ENCODE data around the gene MYBPH.

MYBPH gene

GRCh38 chr1:203178821-203179666 is 3.4 kb upstream of the MYBPH start:
- DNase-seq (ENCODE audit: low read depth), result no peak

GRCh38 chr1:203178083-203178482 is 2.5 kb upstream of the MYBPH start:
- no peak for DNase-seq (ENCODE audit: low read depth)

GRCh38 chr1:203177470-203178039 is 1.9 kb upstream of the MYBPH start:
- DNase-seq (ENCODE audit: low read depth), result no peak

- no peak for DNase-seq (ENCODE audit: low read depth)
Measured at GRCh38 chr1:203177036-203177405, 1.4 kb upstream of the MYBPH start.

DNA sequence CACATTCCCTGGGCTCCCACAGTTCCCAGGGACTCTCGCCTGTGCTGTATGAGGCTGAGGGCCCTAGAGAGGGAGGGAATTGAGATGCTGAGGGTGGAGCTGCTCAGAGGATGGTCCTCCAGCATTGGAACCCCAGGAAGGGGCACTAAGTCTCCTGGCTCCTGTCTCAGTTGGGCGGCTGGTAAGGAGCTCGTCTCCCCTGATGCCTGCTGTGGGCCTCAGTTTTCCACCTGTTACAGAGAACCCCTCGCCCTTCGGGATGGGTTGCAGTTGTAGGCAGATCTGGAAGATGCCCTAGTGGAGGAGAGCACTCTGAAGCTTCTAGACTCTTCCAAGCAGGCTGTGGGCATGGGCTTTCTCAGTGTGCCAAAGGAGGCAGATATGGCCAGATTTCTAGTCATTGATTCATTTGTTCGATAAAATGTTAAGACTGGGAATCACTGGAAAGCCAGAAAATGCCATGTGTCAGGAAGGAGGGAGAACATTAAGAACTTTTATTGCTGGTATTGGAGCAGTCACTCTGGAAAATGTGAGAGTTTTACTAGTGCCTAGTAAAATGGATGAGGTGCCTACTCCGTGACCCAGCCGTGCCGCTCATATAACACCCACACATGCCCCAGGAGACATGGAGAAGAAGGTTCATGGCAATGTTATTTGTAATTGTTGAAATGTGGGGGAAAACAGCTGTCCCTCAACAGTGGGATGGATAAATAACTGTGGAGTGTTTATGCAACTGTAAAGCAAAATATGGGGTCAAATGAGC is 828 bp upstream of the MYBPH start:
- DNase-seq (ENCODE audit: low read depth), result no peak

DNA sequence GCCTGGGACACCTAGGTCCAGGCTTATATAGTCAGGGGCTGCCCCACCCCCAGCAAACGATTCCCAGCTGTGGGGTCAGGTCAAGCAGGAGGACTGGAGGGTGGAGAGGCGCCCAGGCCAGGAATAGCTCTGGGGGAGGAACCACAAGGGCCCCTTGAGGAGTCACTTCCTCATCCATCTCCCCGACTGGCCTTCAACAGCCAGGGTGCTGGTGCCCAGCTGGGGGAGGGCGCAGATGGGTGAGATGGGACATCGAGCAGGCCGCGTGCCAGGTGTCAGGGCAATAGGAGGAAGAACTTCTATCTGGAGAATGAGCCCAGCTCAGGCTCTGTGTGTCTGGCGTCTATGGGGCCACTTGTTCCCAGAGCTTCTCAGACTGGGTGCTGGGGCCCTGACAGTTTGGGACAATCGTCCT is 208 bp upstream of the MYBPH start:
- DNase-seq (ENCODE audit: low read depth), result no peak

DNA sequence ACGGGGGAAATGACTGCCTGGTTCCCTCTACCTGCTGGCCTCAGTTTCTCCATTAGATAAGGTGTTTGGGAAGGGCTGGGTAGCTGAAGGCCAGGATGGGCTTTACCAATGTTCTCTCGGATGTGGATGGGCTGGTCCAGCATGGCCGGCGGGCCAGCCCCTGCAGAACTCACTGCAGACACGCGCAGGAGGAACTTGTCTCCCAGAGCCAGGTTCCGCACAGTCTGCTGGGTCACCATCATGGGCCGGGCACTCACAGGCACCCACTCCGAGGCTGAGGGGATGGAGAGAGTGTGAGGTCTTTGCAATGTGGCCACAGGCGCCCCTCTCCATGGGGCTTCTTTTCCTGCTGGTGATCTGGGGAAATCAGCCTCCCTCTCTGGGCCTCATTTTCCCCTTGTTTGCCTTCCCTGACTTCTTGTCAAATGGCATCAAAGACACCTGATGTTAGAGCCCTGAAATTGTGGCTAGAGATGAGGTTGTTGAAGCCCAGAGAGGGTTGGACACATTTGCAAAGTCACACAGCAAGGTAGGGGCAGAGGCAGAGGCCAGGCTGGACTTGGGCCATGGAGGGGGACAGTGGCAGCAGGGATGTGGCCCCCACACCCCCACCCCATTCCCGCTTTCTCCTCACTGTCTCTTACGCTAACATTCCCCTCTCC is 1.2 kb downstream of the MYBPH start:
- no peak for DNase-seq (ENCODE audit: low read depth)

DNA sequence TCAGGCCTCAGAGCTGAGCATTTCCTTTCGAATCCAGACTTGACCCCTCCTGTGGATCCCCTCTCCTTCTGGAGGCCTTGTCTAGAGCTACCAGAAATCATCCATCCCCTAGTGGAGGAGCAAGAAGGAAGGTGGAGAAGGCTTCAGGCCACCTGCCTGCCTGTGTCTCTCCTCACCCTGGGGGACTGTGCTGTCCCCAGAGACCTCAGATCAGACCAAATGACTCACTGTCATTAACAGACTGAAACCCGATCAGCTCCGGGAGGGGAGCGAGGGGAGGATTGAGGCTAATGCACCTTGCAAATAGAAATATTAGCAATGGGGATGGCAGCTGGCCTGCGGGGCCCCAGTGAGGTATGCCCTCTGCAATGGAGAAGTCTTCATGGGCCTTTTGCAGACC is 2.1 kb downstream of the MYBPH start:
- DNase-seq (ENCODE audit: low read depth), result no peak

- DNase-seq (ENCODE audit: low read depth), result no peak
Measured at GRCh38 chr1:203173011-203173555, 2.5 kb downstream of the MYBPH start.

GRCh38 chr1:203172184-203173010 is 3.2 kb downstream of the MYBPH start:
- no peak for DNase-seq (ENCODE audit: low read depth)

- DNase-seq (ENCODE audit: low read depth), result no peak
Measured at GRCh38 chr1:203171341-203172183, 4.1 kb downstream of the MYBPH start.

DNA sequence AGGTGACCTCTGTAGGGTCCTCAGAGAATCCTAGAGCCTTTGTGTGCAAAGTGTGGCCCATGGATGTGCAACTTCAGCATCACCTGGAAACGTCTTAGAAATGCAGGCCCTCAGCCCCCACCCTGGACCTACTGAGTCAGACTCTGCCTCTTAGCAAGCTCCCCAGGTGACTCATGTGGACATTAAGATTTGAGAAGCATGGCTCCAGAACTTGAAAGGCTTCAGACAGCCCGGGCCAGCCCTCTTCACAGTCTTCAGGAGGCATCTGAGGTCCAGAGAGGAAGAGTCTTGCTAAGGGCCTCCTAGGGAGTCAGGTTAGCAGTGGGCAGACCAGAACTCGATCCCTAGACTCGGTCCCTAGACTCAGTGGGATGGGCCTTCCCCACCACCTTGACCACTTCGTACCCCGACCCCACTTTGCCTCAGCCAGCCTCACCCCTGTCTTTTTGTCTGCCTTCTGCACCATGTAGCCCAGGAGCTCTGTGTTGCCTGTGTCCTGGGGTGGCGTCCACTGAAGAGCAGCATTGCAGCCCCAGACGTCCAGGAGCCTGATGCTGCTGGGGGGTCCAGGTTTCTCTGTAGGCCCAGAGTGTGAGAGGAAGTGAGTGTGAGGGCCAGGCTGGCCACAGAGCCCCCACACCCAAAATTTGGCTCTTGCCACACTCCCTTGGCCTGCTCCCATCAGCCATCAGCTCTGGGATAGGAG is 4.8 kb downstream of the MYBPH start:
- no peak for DNase-seq (ENCODE audit: low read depth)

- DNase-seq (ENCODE audit: low read depth), result no peak
Measured at GRCh38 chr1:203169770-203170520, 5.7 kb downstream of the MYBPH start.

DNA sequence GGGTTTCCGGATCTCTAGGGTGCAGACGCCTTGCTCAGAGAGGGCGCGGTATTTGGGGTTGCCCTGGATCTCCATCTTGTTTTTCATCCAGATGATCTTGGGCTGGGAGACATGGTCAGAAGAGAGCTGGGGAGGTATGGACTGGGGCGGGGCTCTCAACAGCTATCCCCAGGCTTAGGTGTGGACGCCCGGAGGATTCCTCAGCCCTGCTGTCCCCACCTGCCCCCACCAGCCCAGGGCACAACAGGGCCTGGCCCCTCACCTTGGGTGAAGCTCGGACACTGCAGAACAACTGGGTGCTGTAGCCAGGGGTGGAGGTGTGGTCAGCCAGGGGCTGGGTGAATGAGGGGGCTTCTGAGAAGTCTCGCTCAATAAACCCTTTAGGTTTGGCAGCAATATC is 6.6 kb downstream of the MYBPH start:
- no peak for DNase-seq (ENCODE audit: low read depth)

DNA sequence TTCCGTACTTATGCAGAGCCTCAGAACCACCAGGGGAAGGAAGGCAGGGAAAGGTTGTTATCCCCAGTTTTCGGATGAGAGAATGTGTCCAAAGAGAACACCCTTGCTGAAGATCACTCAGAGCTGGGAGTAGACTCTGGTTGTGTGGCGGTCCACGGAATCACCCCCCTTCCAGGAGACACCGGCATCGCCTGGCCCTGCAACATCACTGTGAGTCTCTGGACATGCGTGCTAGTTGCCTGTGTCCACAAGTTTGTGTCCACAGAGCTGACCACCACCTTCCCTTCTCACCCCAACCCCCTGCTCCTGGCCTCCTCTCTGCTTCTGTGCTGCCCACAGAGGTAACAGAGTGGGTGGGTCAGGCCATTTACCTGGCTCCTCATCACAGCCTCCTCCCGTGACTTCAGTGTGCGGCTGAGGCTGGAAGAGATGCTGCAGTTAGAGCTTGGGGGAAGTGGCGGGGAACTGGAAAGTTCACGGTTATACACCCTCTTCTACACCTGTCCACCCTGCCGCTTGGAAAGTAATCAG is 7.3 kb downstream of the MYBPH start:
- DNase-seq (ENCODE audit: low read depth), result no peak

GRCh38 chr1:203167913-203168200 is 7.8 kb downstream of the MYBPH start:
- no peak for DNase-seq (ENCODE audit: low read depth)

DNA sequence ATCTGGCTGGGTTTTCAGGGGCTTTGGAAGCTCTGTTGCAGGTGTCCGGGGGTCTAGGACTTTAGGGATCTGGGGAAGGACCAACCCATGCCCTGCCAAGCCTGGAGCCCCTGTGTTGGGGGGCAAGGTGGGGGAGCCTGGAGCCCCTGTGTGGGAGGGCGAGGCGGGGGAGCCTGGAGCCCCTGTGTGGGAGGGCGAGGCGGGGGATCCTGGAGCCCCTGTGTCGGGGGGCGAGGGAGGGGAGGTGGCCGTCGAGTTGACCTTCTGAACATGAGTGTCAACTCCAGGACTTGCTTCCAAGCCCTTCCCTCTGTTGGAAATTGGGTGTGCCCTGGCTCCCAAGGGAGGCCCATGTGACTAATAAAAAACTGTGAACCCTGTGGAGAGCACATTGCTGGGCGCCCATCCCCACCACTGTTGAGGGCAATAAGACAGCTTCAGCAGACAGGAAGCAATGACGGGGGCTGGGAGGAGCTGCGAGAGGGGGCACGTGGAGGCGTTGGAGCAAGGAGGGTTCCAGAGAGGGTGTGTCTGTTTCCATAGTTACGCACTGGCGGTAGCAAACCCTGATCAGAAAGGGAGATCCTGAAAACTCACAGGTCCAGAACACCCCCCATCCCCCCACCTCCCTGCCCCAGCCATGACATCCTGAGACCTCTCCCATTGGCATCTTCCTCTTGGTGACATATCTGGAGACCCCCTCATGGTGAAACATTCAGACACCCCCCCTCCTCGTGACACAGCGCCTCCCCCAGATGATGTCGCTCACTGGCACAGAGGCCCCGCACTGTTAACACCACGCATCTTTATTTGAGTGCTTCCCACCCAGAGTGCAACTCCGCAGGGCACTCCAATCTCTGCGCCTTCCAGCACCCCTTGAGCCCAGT is 8.4 kb downstream of the MYBPH start:
- DNase-seq (ENCODE audit: low read depth), result no peak
